Right lobe of liver (tissue), 4 donors: ENCODE results near the gene SDK1.

Experiments
- POLR2A ChIP-seq: fragments of 450-650 bp; IDR thresholded peaks from one replicate; pipeline ENCODE4 v1.6.1; 2017; ENCODE audit warnings: antibody characterized with exemption, mild to moderate bottlenecking
- TF ChIP-seq, protein P1 (sequence below), 4 donors: fragments of 200-600 bp in 3 of 4; fragments of 450-650 bp in 1 of 4; IDR thresholded peaks; one replicate each; pipeline versions ENCODE4 v1.5.1 to v1.8.0; 2016 to 2022; ENCODE audit warnings: antibody characterized with exemption in 4 of 4, mild to moderate bottlenecking in 2 of 4
- donor health status: DM: no; HTN: no; CAD: no.
- donor health status: DM: no; HTN: no; CAD: no.
- donor health status: DM: no; HTN: yes; CAD: no.

GRCh38 chr7:4029941-4030340, 728.9 kb downstream of the SDK1 start:
- TF ChIP-seq, protein P1, sequence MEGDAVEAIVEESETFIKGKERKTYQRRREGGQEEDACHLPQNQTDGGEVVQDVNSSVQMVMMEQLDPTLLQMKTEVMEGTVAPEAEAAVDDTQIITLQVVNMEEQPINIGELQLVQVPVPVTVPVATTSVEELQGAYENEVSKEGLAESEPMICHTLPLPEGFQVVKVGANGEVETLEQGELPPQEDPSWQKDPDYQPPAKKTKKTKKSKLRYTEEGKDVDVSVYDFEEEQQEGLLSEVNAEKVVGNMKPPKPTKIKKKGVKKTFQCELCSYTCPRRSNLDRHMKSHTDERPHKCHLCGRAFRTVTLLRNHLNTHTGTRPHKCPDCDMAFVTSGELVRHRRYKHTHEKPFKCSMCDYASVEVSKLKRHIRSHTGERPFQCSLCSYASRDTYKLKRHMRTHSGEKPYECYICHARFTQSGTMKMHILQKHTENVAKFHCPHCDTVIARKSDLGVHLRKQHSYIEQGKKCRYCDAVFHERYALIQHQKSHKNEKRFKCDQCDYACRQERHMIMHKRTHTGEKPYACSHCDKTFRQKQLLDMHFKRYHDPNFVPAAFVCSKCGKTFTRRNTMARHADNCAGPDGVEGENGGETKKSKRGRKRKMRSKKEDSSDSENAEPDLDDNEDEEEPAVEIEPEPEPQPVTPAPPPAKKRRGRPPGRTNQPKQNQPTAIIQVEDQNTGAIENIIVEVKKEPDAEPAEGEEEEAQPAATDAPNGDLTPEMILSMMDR (IDR thresholded peaks at IDR 0.05) = no peak
- no peak for TF ChIP-seq POLR2A
